ENCODE data around the gene OLFM2.

DNA sequence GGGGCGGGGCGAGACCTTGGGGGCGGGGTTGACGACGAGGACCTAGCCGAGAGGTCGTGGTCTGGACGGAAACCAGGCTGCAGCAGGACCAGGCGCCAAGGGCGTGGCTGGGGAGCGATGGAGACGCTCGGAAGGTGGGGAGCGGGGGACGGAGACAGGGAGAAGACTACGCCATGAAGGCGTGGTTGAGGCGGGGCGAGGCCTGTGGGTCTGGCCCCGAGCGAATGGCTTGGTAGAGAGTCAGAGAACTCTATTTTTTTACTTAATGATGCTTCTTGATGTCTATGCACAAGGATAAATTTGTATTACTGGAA lies 116.8 kb downstream of the OLFM2 start:
- TF ChIP-seq, protein P1, sequence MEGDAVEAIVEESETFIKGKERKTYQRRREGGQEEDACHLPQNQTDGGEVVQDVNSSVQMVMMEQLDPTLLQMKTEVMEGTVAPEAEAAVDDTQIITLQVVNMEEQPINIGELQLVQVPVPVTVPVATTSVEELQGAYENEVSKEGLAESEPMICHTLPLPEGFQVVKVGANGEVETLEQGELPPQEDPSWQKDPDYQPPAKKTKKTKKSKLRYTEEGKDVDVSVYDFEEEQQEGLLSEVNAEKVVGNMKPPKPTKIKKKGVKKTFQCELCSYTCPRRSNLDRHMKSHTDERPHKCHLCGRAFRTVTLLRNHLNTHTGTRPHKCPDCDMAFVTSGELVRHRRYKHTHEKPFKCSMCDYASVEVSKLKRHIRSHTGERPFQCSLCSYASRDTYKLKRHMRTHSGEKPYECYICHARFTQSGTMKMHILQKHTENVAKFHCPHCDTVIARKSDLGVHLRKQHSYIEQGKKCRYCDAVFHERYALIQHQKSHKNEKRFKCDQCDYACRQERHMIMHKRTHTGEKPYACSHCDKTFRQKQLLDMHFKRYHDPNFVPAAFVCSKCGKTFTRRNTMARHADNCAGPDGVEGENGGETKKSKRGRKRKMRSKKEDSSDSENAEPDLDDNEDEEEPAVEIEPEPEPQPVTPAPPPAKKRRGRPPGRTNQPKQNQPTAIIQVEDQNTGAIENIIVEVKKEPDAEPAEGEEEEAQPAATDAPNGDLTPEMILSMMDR (conservative IDR thresholded peaks at IDR 0.05; ENCODE audit: low read length): no peak
- no peak for TF ChIP-seq EZH2phosphoT487 (IDR thresholded peaks at IDR 0.05; ENCODE audit: borderline replicate concordance)

Data from Loucy (cell line).